Activated CD8-positive, alpha-beta T cell treated with anti-CD3 and anti-CD28 coated beads, Interleukin-2, amount 10 ng/mL, durations not matched to agents 7 days and 5 days (primary cell): ENCODE measurements around the gene NACA2. TPM values are rescaled to one million over a fixed set of nuclear protein-coding genes. Genes with fewer than 3 reads are reported as not detected.
"Not testable (repeated sequence)": the region's sequence is repeated elsewhere in the genome, so short reads cannot be mapped to it uniquely, and the experiment has no call there.

Experiments used
- ATAC-seq: fragments of 150-1000 bp; cut with Tn5 transposase; one replicate; pipeline ENCODE4 v1.10.0; 2021; ENCODE audit warnings: moderate library complexity
- CTCF ChIA-PET: fragments of 350-600 bp; sonication (Branson Sonifier 250); formaldehyde crosslinking; loops from one replicate; lab custom pipeline; 2021; ENCODE audit warnings: antibody characterized with exemption; lab: Charles Lee
- POLR2A ChIA-PET: fragments of 350-600 bp; sonication (Branson Sonifier 250); formaldehyde crosslinking; loops from one replicate; lab custom pipeline; 2021; ENCODE audit warnings: antibody characterized with exemption; lab: Charles Lee
- DNase-seq: peaks from one replicate; pipeline ENCODE4 v3.0.0-alpha.2; 2020
- H3K27ac Mint-ChIP-seq: one replicate; pipeline ENCODE4 v1.8.0; 2021; ENCODE audit warnings: mild to moderate bottlenecking, mixed read lengths
- H3K27me3 Mint-ChIP-seq: one replicate; pipeline ENCODE4 v1.8.0; 2021; ENCODE audit warnings: low read depth, mixed read lengths
- H3K36me3 Mint-ChIP-seq: one replicate; pipeline ENCODE4 v1.8.0; 2021; ENCODE audit warnings: low read depth, mixed read lengths
- H3K4me1 Mint-ChIP-seq: one replicate; pipeline ENCODE4 v1.8.0; 2021; ENCODE audit warnings: low read depth, mixed read lengths
- H3K4me3 Mint-ChIP-seq: one replicate; pipeline ENCODE4 v1.8.0; 2021; ENCODE audit warnings: mild to moderate bottlenecking, mixed read lengths
- H3K9me3 Mint-ChIP-seq: one replicate; pipeline ENCODE4 v1.8.0; 2022; ENCODE audit warnings: mixed read lengths; ENCODE audit not compliant: insufficient read depth
- total RNA-seq, 2 experiments: library from RNA; stranded (reverse); gene quantifications; one replicate each; pipeline ENCODE4 v1.2.3, GENCODE V29; 2021

NACA2 gene
- total RNA-seq, 2 experiments from 2014 or later = not detected

DNA sequence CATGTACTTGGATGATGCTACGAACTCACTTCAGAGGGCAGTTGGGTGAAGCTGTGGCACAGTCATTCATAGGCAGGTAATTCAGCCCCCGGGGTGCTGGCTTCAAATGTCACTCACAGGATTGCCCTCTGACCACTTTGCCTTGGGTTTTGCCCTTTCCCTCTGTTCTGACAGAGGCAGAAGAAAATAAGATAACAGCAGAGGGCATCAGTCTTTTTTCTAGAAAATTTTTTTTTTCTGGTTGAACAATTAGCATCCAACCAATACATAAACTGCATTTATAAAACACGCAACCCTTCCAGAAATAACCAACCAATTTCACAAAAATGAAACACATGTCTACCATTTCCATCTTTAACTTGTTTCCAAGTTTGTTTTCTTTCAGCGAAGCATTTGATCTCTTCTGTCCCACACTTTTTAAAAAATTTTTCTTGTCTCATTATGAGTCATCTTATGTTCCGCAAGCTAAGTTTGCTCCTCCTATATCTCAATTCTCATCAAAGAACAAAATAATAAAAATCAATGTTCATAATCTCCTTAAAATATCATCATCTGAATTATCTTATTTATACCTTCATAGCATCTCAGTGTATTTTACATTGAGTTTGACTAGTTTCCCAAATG is 15.6 kb downstream of the NACA2 start:
- H3K4me3 Mint-ChIP-seq = no peak overlapping the region
- no peaks in the 10 kb centered on the region for H3K9me3 Mint-ChIP-seq
- no peaks in the 10 kb centered on the region for H3K36me3 Mint-ChIP-seq
- CTCF ChIA-PET = interaction anchor here (1.1 to 1.6 kb wide), 3 partner anchors 12 to 603 kb away, joined by 3 to 4 read pairs (median 3); no protein-coding TSS in a partner anchor
- no peak for ATAC-seq
- no peaks in the 10 kb centered on the region for H3K4me1 Mint-ChIP-seq
- no peak for DNase-seq
- POLR2A ChIA-PET = no interaction called here
- no peak overlapping the region for H3K27ac Mint-ChIP-seq
- H3K27me3 Mint-ChIP-seq = peaks cover 18% of the 10 kb centered on the region

DNA sequence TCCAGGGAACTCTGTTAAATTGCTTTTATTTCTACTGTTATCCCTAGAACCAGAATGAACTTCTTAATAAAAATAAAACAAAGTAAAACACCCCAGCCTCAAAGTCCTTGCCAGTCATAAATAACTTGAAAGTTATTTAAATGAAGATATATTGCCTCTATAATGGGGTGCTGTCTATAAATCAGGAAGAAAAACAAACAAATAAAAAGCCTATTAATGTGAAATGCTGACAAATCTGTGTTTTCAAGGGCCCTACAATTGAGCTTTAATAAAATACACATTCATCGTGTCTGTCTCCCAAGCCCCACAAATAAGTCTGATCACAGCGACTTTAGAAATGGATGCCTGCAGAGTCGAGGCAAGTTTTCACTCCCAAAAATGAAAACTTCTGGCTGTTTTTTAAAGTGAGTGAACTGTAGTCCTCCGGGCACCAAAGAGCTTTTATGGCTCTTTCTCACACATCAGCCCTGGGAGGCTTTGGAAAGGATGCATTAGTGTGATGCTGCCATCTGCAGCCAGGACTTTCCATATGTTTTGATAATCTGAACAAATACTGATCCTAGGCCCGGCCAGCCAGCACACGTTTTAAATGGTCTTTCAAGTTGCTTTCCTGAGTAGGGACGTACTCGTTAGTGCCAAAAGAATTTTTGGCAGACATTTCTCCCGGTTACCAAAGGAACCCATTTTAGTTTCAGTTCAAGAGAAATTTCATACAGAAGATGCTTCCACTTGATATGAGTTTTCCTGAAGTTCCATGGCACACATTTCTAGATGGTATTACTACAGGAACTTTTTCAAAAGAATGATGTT is 16.3 kb downstream of the NACA2 start:
- ATAC-seq (no peak), DNase-seq (no peak)
- Mint-ChIP-seq H3K27me3 (peaks cover 15% of the 10 kb centered on the region), H3K36me3 (no peaks in the 10 kb centered on the region), H3K9me3 (no peaks in the 10 kb centered on the region), H3K4me3 (no peak overlapping the region), H3K4me1 (no peaks in the 10 kb centered on the region), H3K27ac (no peak overlapping the region)
- ChIA-PET CTCF (interaction anchor here (1.0 to 1.6 kb wide), 7 partner anchors 9 to 163 kb away, joined by 3 to 4 read pairs (median 3); no protein-coding TSS in a partner anchor), POLR2A (interaction anchor here (0.7 kb wide), 1 partner anchor 66 kb away, joined by 3 read pairs; no protein-coding TSS in a partner anchor)

- H3K27me3 Mint-ChIP-seq = peaks cover 14% of the 10 kb centered on the region
- ATAC-seq, H3K27ac Mint-ChIP-seq, CTCF ChIA-PET, H3K9me3 Mint-ChIP-seq, POLR2A ChIA-PET, H3K4me3 Mint-ChIP-seq, DNase-seq, H3K36me3 Mint-ChIP-seq, H3K4me1 Mint-ChIP-seq: not testable (repeated sequence)
Observed at GRCh38 chr17:61572547-61572946, 18.5 kb downstream of the NACA2 start.

DNA sequence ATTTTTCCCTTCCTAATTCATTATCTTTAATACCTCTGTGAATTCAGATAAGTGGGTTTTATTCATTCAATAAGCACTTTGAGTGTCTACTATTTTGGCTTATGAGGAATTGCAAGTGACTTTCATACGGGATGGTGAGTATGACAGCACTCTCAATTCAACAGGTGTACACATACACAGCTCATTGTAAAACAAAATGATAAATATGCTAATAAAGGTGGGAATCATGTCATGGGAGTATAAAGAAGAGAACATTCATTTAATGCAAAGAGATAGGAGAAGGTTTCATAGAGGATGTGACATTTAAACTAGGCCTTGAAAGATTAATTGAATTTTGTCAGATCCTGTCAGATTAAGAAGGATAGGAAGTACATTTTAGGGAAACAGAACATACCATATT is 19.4 kb downstream of the NACA2 start:
- H3K9me3 Mint-ChIP-seq = no peaks in the 10 kb centered on the region
- H3K4me3 Mint-ChIP-seq = no peak overlapping the region
- ChIA-PET POLR2A (no interaction called here), CTCF (no interaction called here)
- H3K27ac Mint-ChIP-seq = no peak overlapping the region
- DNase-seq = no peak
- H3K4me1 Mint-ChIP-seq = no peaks in the 10 kb centered on the region
- H3K27me3 Mint-ChIP-seq = peaks cover 16% of the 10 kb centered on the region
- no peaks in the 10 kb centered on the region for H3K36me3 Mint-ChIP-seq
- ATAC-seq = no peak

- Mint-ChIP-seq H3K4me3 (no peak overlapping the region), H3K4me1 (no peaks in the 10 kb centered on the region), H3K9me3 (no peaks in the 10 kb centered on the region), H3K27me3 (peaks cover 13% of the 10 kb centered on the region), H3K27ac (no peak overlapping the region), H3K36me3 (no peaks in the 10 kb centered on the region)
- CTCF ChIA-PET = interaction anchor here (0.6 kb wide), 1 partner anchor 542 kb away, joined by 3 read pairs; no protein-coding TSS in a partner anchor
- no peak for DNase-seq
- no peak for ATAC-seq
- POLR2A ChIA-PET = no interaction called here
Observed at GRCh38 chr17:61570118-61570517, 20.9 kb downstream of the NACA2 start.

DNA sequence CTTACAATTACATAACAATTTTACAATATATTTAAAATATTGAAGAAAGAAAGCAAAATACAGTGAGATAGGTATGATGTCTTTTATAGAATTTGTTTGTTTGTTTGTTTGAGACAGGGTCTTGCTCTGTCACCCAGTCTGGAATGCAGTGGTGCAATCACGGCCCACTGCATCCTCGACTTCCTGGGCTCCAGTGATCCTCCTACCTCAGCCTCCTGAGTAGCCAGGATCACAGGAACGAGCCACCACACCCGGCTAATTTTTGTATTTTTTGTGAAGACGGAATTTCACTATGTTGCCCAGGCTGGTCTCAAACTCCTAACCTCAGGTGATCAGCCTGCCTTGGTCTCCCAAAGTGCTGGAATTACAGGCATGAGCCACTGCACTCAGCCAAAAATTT is 21.5 kb downstream of the NACA2 start:
- CTCF ChIA-PET = interaction anchor here (1.0 kb wide), 1 partner anchor 128 kb away, joined by 3 read pairs; no protein-coding TSS in a partner anchor
- H3K4me1 Mint-ChIP-seq, H3K27ac Mint-ChIP-seq, H3K4me3 Mint-ChIP-seq, POLR2A ChIA-PET, ATAC-seq, DNase-seq, H3K9me3 Mint-ChIP-seq, H3K36me3 Mint-ChIP-seq: not testable (repeated sequence)
- H3K27me3 Mint-ChIP-seq = peaks cover 13% of the 10 kb centered on the region

GRCh38 chr17:61568219-61569072 is 22.6 kb downstream of the NACA2 start:
- Mint-ChIP-seq H3K4me1 (no peaks in the 10 kb centered on the region), H3K27me3 (peaks cover 10% of the 10 kb centered on the region), H3K36me3 (no peaks in the 10 kb centered on the region), H3K27ac (no peak overlapping the region), H3K9me3 (no peaks in the 10 kb centered on the region), H3K4me3 (no peak overlapping the region)
- DNase-seq = no peak
- ATAC-seq = no peak
- POLR2A ChIA-PET = no interaction called here
- CTCF ChIA-PET = interaction anchor here (1.0 kb wide), 1 partner anchor 127 kb away, joined by 3 read pairs; no protein-coding TSS in a partner anchor

DNA sequence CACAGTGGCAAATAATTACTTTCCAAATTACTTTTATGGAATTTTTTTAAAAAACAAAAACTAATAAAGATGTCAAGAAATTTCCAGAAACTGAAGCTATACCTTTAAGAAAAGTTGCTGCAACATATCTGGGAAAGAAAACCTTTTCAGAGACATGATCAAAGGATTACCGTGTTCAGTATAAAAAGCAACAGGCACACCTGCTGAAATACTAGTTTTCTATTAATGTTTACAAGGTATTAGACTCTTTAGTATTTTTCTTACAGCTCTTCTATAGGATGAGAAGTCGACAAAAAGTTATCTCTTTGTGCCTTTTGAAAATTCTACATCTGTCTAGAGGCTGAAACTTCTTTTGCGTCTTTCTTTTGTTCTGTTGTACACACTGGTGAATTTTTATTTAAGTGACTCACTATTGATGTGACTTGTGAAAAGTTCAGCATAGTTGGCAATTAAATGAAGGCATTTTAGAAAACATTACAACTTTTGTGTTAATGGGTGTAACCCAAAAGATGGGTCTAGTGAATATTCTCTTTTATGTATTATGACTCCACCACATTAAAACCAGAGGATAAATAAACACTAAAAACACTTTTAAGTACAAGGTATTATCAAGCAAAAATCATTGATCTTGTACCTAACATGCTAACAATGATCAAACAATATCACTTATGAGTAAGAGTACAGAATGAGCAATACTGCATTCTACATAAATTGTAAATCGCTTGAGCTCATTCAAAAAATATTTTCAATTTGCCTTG is 23.8 kb downstream of the NACA2 start:
- ChIA-PET POLR2A (no interaction called here), CTCF (no interaction called here)
- H3K4me3 Mint-ChIP-seq = no peak overlapping the region
- H3K27ac Mint-ChIP-seq = no peak overlapping the region
- ATAC-seq (no peak), DNase-seq (no peak)
- H3K27me3 Mint-ChIP-seq = peaks cover 9% of the 10 kb centered on the region
- H3K4me1 Mint-ChIP-seq = no peaks in the 10 kb centered on the region
- H3K36me3 Mint-ChIP-seq = no peaks in the 10 kb centered on the region
- no peaks in the 10 kb centered on the region for H3K9me3 Mint-ChIP-seq

- H3K27ac Mint-ChIP-seq, ATAC-seq, H3K4me3 Mint-ChIP-seq, DNase-seq, POLR2A ChIA-PET, H3K27me3 Mint-ChIP-seq, H3K9me3 Mint-ChIP-seq, H3K36me3 Mint-ChIP-seq, CTCF ChIA-PET, H3K4me1 Mint-ChIP-seq: not testable (repeated sequence)
Observed at GRCh38 chr17:61566448-61566847, 24.6 kb downstream of the NACA2 start.

- H3K4me1 Mint-ChIP-seq, H3K4me3 Mint-ChIP-seq, CTCF ChIA-PET, H3K36me3 Mint-ChIP-seq, H3K27ac Mint-ChIP-seq, POLR2A ChIA-PET, H3K27me3 Mint-ChIP-seq, ATAC-seq, DNase-seq, H3K9me3 Mint-ChIP-seq: not testable (repeated sequence)
Observed at GRCh38 chr17:61565850-61566249, 25.2 kb downstream of the NACA2 start.

- Mint-ChIP-seq H3K27ac (no peak overlapping the region), H3K4me1 (no peaks in the 10 kb centered on the region), H3K36me3 (no peaks in the 10 kb centered on the region), H3K27me3 (peaks cover 10% of the 10 kb centered on the region), H3K4me3 (no peak overlapping the region), H3K9me3 (no peaks in the 10 kb centered on the region)
- DNase-seq (no peak), ATAC-seq (no peak)
- CTCF ChIA-PET = no interaction called here
- POLR2A ChIA-PET = no interaction called here
Observed at GRCh38 chr17:61565213-61565612, 25.8 kb downstream of the NACA2 start.
